NCI-H2227 treated with DMSO at 0.1 percent for 48 hours (cell line): ENCODE results near the gene AQP1.

Experiments used
- DNase-seq: peaks from one replicate; lab custom pipeline; 2025; lab: John Stamatoyannopoulos, UW

AQP1 gene

GRCh38 chr7:30921540-30922401 lies 10.1 kb downstream of the AQP1 start:
- DNase-seq, result no peak

DNA sequence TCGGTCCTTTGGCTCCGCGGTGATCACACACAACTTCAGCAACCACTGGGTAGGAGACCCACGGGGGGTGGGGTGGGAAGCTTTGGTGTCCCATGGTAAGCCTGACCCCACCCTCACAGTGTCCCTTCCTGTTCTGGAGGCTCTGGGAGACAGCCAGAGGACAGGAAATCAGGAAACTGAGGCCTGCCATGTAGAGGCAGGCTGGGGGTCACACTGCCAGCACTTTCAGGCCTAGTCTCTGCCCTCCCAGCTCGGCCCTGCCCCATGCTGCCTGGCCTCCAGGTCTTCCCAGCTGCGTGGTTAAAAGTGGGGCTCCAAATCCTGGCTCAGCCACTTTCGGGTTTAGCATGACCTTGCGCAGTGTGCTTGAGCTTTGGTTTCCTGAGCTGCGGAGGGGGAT lies 10.9 kb downstream of the AQP1 start:
- no peak for DNase-seq

DNA sequence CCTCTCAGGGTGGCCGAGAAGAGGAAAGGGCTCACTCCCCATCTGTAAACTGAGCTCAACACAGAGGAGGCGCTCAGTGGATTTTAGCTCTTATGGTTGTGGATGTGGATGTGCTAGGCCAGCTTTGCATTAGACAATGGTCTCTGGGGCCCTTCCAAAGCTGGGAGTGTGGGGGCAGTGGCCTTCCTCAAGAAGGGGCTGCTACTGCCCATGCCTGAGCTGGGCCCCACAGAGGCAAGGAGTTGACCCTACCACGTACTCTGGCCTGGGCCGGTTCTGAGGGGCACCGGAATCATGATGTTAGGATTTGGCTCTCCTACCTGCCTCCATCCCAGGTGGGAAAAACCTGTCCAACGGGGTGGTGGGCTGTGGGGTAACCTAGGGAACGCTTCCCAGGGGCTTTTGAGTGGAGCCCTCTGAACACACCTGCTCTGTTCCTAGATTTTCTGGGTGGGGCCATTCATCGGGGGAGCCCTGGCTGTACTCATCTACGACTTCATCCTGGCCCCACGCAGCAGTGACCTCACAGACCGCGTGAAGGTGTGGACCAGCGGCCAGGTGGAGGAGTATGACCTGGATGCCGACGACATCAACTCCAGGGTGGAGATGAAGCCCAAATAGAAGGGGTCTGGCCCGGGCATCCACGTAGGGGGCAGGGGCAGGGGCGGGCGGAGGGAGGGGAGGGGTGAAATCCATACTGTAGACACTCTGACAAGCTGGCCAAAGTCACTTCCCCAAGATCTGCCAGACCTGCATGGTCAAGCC lies 11.5 kb downstream of the AQP1 start:
- DNase-seq, result no peak

DNA sequence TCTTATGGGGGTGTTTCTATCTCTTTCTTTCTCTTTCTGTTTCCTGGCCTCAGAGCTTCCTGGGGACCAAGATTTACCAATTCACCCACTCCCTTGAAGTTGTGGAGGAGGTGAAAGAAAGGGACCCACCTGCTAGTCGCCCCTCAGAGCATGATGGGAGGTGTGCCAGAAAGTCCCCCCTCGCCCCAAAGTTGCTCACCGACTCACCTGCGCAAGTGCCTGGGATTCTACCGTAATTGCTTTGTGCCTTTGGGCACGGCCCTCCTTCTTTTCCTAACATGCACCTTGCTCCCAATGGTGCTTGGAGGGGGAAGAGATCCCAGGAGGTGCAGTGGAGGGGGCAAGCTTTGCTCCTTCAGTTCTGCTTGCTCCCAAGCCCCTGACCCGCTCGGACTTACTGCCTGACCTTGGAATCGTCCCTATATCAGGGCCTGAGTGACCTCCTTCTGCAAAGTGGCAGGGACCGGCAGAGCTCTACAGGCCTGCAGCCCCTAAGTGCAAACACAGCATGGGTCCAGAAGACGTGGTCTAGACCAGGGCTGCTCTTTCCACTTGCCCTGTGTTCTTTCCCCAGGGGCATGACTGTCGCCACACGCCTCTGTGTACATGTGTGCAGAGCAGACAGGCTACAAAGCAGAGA lies 12.2 kb downstream of the AQP1 start:
- no peak for DNase-seq

GRCh38 chr7:30924624-30925023 lies 13.0 kb downstream of the AQP1 start:
- DNase-seq, result no peak

GRCh38 chr7:30925117-30925516 lies 13.5 kb downstream of the AQP1 start:
- DNase-seq, result no peak

GRCh38 chr7:30925913-30926312 lies 14.3 kb downstream of the AQP1 start:
- DNase-seq, result no peak

DNA sequence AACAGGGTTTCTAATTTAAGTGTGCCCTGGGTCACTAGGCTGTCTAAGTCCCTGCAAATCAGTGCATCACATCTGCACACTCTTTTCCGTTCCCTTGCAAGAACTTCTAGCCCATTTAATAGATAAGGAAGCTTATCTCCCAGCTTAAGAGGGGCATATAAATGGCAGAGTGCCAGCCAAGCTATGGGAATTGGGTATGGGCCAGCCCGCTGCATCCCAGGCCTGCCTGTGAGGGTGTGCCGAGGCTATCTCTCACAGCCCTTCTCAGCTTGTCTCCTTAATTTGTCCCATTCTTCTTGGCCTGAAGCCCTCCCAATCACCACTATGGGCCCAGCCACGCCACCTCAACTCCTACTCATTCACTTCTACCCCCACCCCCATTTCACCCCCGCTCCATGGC lies 14.7 kb downstream of the AQP1 start:
- DNase-seq, result no peak

DNA sequence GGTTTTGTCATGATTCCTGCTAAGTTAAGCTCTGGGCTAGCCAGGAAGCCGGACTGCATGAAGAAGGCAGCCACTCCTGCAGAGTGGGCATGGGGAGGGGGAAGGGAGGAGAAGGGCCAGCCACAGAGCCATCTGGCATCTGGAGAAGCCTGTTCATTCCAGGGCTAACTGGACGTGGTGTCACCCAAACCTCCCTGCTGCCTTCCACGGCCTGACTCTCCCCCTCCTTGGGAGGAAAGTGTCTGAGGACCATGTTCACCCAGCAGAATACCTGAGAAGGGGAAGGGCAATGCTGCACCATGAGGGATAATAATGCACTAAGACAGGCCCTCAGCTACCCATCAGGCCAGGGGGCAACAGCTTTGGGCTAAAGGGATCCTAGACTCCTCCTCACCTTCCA lies 15.4 kb downstream of the AQP1 start:
- DNase-seq, result no peak

DNA sequence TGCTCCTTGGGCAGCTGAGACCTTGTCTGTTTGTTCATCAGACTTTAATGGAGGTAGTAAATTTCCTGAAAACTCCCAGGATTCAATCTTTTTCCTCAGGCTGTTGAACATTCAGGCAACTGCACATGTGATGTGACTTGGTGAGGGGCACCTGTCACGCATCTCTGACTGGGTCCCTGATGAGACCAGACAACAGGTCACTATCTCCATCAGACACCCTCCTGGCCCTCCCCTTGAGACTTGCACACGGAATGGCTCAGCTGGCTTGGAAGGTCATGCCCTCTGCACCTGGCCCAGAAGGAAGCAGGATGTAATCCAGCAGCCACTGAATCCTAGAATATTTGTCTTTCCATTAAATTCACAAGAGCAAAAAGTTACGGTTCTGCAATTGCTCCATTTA lies 15.9 kb downstream of the AQP1 start:
- no peak for DNase-seq

- no peak for DNase-seq
Observed at GRCh38 chr7:30928254-30928872, 16.7 kb downstream of the AQP1 start.

GRCh38 chr7:30929686-30930085 lies 18.0 kb downstream of the AQP1 start:
- no peak for DNase-seq

GRCh38 chr7:30930621-30931020 lies 19.0 kb downstream of the AQP1 start:
- no peak for DNase-seq

- no peak for DNase-seq
Observed at GRCh38 chr7:30931161-30931928, 19.7 kb downstream of the AQP1 start.

DNA sequence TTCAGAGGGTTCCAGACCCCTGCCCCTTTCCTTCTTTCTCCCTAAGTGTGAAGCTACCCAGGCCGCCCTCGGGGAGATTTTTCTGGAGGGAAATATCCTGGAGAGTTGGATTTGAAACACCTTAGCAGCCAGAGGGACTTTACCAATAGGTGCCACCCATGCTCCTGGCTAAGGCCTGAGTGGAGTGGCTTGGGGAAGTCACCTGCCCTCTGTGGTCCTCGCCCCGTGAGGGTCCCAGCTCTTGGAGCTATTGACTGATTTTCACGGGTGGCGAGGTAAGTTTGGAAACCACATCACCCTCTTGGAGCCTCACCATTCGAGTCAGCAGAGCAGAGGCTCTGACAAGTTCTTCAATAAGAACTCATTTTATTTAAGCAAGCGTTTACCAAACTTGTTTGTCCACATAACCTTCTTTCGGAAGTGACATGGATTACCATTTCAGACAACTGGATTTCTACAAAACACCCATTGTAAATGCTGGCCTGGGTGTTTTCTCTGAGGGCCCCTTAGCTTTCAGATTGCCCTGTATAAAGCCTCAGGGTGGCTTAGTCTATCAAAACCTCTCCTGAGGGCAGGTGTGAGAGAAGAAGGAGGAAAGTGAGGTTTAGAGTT lies 20.4 kb downstream of the AQP1 start:
- DNase-seq, result no peak

GRCh38 chr7:30932562-30932961 lies 20.9 kb downstream of the AQP1 start:
- no peak for DNase-seq

DNA sequence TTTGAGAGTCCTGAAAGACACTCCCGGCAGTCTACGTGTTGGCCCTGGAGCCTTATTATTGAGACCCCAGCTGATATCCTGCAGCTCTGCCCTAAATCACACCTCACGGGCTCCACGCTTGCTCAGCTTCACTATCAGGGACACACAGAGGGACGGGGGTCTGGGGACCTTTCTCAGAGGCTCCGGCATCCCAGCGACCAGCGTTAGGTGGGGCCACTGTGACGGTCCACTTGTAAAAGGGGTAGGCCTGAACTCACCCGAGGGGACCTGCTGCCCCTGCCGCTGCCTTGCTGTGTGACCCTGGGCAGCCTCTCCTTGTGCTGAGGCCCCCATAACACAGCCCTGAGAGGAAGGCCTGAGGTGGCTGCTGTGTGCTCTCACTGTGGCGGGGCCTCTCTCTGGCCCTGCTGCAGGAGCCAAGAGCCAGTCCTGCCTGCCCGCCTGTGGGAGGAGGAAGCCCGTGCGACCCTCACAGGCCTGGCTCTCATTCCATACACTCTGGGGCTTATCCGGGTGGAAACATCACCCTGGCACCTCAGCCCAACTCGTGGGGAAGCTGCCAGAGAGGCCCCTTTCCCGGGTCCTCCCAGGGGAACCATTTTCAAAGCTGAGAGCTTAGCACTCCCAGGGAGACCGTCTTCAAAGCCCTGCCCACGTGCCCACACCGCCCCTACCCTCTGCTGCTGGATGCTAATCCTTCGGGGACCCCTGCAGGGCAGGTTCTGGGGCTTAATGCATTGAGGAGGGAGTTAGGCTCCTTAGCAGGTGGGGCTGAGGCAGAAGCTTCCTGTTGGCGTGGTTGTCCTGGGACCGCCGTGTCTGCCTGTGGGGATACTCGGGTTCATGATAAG lies 21.7 kb downstream of the AQP1 start:
- no peak for DNase-seq

GRCh38 chr7:30934225-30934624 lies 22.6 kb downstream of the AQP1 start:
- no peak for DNase-seq

- no peak for DNase-seq
Observed at GRCh38 chr7:30934732-30935568, 23.3 kb downstream of the AQP1 start.

- DNase-seq, result no peak
Observed at GRCh38 chr7:30935569-30935877, 23.9 kb downstream of the AQP1 start.
